ENCODE data around the gene C12orf57.

DNA sequence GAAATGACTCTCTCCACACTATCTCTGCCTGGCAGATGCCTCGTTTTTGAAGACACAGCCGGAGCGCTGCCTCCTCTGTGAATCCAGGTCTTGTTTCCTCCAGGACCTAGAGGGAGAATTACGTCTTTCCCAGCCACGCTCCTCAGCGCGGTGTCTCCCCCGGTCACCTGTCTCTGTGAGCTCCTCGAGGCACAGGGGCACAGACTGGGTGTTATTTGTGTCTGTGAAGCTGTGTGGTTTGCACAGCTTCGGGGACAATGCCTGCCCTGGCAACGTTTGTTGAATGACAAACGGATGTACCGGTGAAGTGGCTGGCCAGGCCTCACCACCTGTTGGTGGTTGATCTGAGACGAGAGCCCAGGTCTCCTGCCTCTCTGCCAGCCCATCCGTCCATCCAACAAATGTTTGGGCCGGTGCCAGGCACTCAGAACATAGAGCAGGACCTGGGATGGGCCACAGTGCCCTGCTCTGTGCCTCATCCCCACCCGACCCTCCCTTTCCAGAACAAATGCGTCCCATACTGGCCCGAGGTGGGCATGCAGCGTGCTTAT, 13.4 kb downstream of the C12orf57 start:
- TF ChIP-seq, protein P1, sequence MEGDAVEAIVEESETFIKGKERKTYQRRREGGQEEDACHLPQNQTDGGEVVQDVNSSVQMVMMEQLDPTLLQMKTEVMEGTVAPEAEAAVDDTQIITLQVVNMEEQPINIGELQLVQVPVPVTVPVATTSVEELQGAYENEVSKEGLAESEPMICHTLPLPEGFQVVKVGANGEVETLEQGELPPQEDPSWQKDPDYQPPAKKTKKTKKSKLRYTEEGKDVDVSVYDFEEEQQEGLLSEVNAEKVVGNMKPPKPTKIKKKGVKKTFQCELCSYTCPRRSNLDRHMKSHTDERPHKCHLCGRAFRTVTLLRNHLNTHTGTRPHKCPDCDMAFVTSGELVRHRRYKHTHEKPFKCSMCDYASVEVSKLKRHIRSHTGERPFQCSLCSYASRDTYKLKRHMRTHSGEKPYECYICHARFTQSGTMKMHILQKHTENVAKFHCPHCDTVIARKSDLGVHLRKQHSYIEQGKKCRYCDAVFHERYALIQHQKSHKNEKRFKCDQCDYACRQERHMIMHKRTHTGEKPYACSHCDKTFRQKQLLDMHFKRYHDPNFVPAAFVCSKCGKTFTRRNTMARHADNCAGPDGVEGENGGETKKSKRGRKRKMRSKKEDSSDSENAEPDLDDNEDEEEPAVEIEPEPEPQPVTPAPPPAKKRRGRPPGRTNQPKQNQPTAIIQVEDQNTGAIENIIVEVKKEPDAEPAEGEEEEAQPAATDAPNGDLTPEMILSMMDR (IDR thresholded peaks at IDR 0.05 in 2 of 3, conservative IDR thresholded peaks at IDR 0.05 in 1 of 3; ENCODE audit: insufficient read depth in 2 of 3, low read depth in 1 of 3, low read length in 3 of 3): no peak
- TF ChIP-seq, protein P2, sequence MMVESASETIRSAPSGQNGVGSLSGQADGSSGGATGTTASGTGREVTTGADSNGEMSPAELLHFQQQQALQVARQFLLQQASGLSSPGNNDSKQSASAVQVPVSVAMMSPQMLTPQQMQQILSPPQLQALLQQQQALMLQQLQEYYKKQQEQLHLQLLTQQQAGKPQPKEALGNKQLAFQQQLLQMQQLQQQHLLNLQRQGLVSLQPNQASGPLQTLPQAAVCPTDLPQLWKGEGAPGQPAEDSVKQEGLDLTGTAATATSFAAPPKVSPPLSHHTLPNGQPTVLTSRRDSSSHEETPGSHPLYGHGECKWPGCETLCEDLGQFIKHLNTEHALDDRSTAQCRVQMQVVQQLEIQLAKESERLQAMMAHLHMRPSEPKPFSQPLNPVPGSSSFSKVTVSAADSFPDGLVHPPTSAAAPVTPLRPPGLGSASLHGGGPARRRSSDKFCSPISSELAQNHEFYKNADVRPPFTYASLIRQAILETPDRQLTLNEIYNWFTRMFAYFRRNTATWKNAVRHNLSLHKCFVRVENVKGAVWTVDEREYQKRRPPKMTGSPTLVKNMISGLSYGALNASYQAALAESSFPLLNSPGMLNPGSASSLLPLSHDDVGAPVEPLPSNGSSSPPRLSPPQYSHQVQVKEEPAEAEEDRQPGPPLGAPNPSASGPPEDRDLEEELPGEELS (CRISPR knock-in tag; IDR thresholded peaks at IDR 0.05; ENCODE audit: borderline replicate concordance): no peak
- TF ChIP-seq RFX1 (IDR thresholded peaks at IDR 0.05) (no peak), CREB1 (IDR thresholded peaks at IDR 0.05) (no peak), CREB1 (CRISPR knock-in tag; IDR thresholded peaks at IDR 0.05) (no peak), STAG1 (CRISPR knock-in tag; IDR thresholded peaks at IDR 0.05; ENCODE audit: borderline replicate concordance) (no peak), NFYB (IDR thresholded peaks at IDR 0.05; ENCODE audit: extremely low read depth, insufficient read length) (no peak), CREM (IDR thresholded peaks at IDR 0.05; ENCODE audit: low read depth) (no peak), ZNF766 (CRISPR knock-in tag; conservative IDR thresholded peaks at IDR 0.05) (no peak)
- TF ChIP-seq, protein P3, sequence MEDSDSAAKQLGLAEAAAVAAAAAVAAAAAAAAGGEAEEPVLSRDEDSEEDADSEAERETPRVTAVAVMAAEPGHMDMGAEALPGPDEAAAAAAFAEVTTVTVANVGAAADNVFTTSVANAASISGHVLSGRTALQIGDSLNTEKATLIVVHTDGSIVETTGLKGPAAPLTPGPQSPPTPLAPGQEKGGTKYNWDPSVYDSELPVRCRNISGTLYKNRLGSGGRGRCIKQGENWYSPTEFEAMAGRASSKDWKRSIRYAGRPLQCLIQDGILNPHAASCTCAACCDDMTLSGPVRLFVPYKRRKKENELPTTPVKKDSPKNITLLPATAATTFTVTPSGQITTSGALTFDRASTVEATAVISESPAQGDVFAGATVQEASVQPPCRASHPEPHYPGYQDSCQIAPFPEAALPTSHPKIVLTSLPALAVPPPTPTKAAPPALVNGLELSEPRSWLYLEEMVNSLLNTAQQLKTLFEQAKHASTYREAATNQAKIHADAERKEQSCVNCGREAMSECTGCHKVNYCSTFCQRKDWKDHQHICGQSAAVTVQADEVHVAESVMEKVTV (CRISPR knock-in tag; IDR thresholded peaks at IDR 0.05): no peak
